Keratinocyte (primary cell): ENCODE data around the gene EP300. TPM values are rescaled to one million over a fixed set of nuclear protein-coding genes. Genes with fewer than 3 reads are reported as not detected.

Source experiments
- DNase-seq: peaks from one replicate; pipeline ENCODE4 v3.0.0-alpha.2; 2011; ENCODE audit warnings: low read depth, missing footprints, low spot score
- FAIRE-seq: peaks from 2 replicates; lab custom pipeline; 2011; peaks lifted over from hg19 to GRCh38; lab: Jason Lieb, UNC
- H2AFZ ChIP-seq: 2 replicates; pipeline ENCODE4 v1.6.0; 2012; ENCODE audit warnings: low read length, control low read depth, inconsistent platforms; ENCODE audit not compliant: control insufficient read depth
- H3K27ac ChIP-seq: 2 replicates; pipeline ENCODE4 v1.5.1; 2011; ENCODE audit warnings: low read length; ENCODE audit not compliant: control insufficient read depth, insufficient read depth
- H3K27me3 ChIP-seq: 3 replicates; pipeline ENCODE4 v1.6.0; 2011; ENCODE audit warnings: low read length; ENCODE audit not compliant: control insufficient read depth, insufficient read depth; ENCODE audit errors: extremely low read depth
- H3K36me3 ChIP-seq, 2 experiments: 2 replicates in 1 of 2; 3 replicates in 1 of 2; pipeline ENCODE4 v1.5.1; 2011; ENCODE audit warnings: low read length in 2 of 2, mild to moderate bottlenecking in 1 of 2; ENCODE audit not compliant: control insufficient read depth in 2 of 2, insufficient read depth in 2 of 2; ENCODE audit errors: extremely low read depth in 1 of 2
- H3K4me1 ChIP-seq: 3 replicates; pipeline ENCODE4 v1.5.1; 2011; ENCODE audit warnings: low read length; ENCODE audit not compliant: control insufficient read depth, insufficient read depth; ENCODE audit errors: extremely low read depth
- H3K4me2 ChIP-seq: 3 replicates; pipeline ENCODE4 v1.6.0; 2011; ENCODE audit warnings: low read depth, low read length; ENCODE audit not compliant: control insufficient read depth, insufficient read depth; ENCODE audit errors: extremely low read depth
- H3K4me3 ChIP-seq, 3 experiments: fragments of 200-600 bp in 1 of 3; sonication (generic) in 1 of 3; 2 replicates in 2 of 3; 3 replicates in 1 of 3; pipeline ENCODE4 v1.5.1; 2011 to 2016; ENCODE audit warnings: low read length in 3 of 3, mild to moderate bottlenecking in 3 of 3, control low read depth in 2 of 3, inconsistent platforms in 1 of 3, low read depth in 1 of 3, mixed read lengths in 1 of 3, mixed run types in 1 of 3, moderate library complexity in 1 of 3; ENCODE audit not compliant: control insufficient read depth in 2 of 3, insufficient read depth in 2 of 3; ENCODE audit errors: extremely low read depth in 1 of 3
- H3K79me2 ChIP-seq: 2 replicates; pipeline ENCODE4 v1.6.0; 2012; ENCODE audit warnings: low read length; ENCODE audit not compliant: control insufficient read depth, insufficient read depth
- H3K9ac ChIP-seq: 3 replicates; pipeline ENCODE4 v1.6.0; 2011; ENCODE audit warnings: low read length; ENCODE audit not compliant: control insufficient read depth, insufficient read depth; ENCODE audit errors: extremely low read depth
- H3K9me1 ChIP-seq: 3 replicates; pipeline ENCODE4 v1.6.0; 2011; ENCODE audit warnings: low read length; ENCODE audit not compliant: control insufficient read depth, insufficient read depth; ENCODE audit errors: extremely low read depth
- H3K9me3 ChIP-seq: 2 replicates; pipeline ENCODE4 v1.5.1; 2012; ENCODE audit warnings: low read depth, low read length; ENCODE audit not compliant: control insufficient read depth
- H4K20me1 ChIP-seq: 3 replicates; pipeline ENCODE4 v1.6.0; 2011; ENCODE audit warnings: low read length; ENCODE audit not compliant: control insufficient read depth, insufficient read depth; ENCODE audit errors: extremely low read depth
- CTCF ChIP-seq, 3 experiments: IDR thresholded peaks in 1 of 3; conservative IDR thresholded peaks in 1 of 3; optimal IDR thresholded peaks in 1 of 3; 2 replicates in 2 of 3; 3 replicates in 1 of 3; pipeline versions ENCODE3 to v1.5.1; 2011; ENCODE audit warnings: low read length in 3 of 3, mild to moderate bottlenecking in 3 of 3, moderate library complexity in 2 of 3, control low read depth in 1 of 3, inconsistent platforms in 1 of 3; ENCODE audit not compliant: insufficient read depth in 2 of 3; ENCODE audit errors: extremely low read depth in 1 of 3
- EZH2 ChIP-seq: IDR thresholded peaks from one replicate; pipeline ENCODE4 v1.6.1; 2012; ENCODE audit warnings: inconsistent platforms, mild to moderate bottlenecking, low read length, moderate library complexity
- dilution Hi-C: fragments of 300-500 bp; cut with MboI; formaldehyde crosslinking; loops from one replicate; pipeline ENCODE4 v1.7.0; 2020; ENCODE audit warnings: low sequenced_read_pairs; ENCODE audit not compliant: extremely low pct_ligation_motif_present
- polyA plus RNA-seq, 5 experiments: library from polyadenylated mRNA; depleted of rRNA in 3 of 5; stranded (reverse) in 3 of 5; stranded (forward) in 1 of 5; unstranded in 1 of 5; fragments of >200 nt; gene quantifications; 1 replicate in 1 of 5; 2 replicates in 3 of 5; 3 replicates in 1 of 5; pipeline versions ENCODE4 v1.2.1 to v1.2.3, GENCODE V29; 2011 to 2012; ENCODE audit warnings: missing spikeins in 2 of 5, low read depth in 1 of 5, low replicate concordance in 1 of 5

EP300 gene
- polyA plus RNA-seq, 1 donor (not counting 4 experiments of a cell fraction or from before 2014, with no cell fraction given) = 10.5 TPM

GRCh38 chr22:41050883-41051282 is 41.5 kb upstream of the EP300 start:
- Histone ChIP-seq H3K79me2 (no peaks in the 10 kb centered on the region), H2AFZ (no peak overlapping the region), H4K20me1 (no peaks in the 10 kb centered on the region), H3K36me3 (no peaks in the 10 kb centered on the region), H3K9ac (no peak overlapping the region), H3K9me1 (no peaks in the 10 kb centered on the region), H3K4me3 (no peak overlapping the region), H3K4me2 (no peak overlapping the region), H3K4me1 (no peaks in the 10 kb centered on the region), H3K9me3 (no peaks in the 10 kb centered on the region), H3K27me3 (no peaks in the 10 kb centered on the region), H3K27ac (no peak overlapping the region)
- FAIRE-seq = peak; percentile 51
- TF ChIP-seq CTCF (optimal IDR thresholded peaks at IDR 0.05 in 1 of 3, IDR thresholded peaks at IDR 0.05 in 1 of 3, conservative IDR thresholded peaks at IDR 0.05 in 1 of 3; ENCODE audit: extremely low read depth in 1 of 3, insufficient read depth in 2 of 3, low read length in 3 of 3) = no peak
- no peak for TF ChIP-seq EZH2
- no peak for DNase-seq
- dilution Hi-C loops = no loop called here

DNA sequence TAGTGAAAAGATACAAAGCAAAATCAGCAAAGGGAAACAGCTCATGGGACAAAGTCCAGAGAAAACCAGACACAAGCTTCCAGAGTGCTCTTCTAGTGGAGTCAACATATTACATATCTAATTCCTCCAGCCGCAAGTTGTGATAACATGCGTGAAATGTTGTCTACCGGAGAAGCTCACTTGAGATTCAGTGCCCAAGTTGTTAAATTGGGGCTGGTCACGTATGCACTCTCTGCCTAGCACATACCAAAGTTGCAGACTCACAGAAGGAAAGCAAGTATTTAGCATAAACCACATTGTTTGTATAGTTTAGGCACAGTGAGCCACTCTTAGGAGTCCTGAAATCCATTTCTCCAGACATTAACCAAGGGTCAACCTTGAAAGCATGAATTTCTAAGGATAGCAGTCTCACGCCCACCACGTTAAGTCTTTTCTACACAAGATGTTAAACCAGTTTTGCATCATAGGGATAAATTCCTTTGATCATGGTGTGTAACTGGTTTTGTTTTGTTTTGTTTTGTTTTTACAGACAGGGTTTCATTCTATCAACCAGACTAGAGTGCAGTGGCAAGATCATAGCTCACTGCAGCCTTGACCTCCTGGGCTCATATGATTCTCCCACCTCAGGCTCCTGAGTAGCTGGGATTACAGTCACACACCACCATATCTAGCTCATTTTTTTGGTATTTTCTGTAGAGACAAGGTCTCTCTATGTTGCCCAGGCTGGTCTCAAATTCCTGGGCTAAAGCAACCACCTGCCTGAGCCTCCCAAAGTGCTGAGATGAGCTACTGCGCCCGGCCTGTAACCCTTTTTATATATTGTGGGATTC is 39.5 kb upstream of the EP300 start:
- Histone ChIP-seq H3K36me3 (no peaks in the 10 kb centered on the region), H3K4me3 (no peak overlapping the region), H4K20me1 (no peaks in the 10 kb centered on the region), H3K79me2 (no peaks in the 10 kb centered on the region), H3K4me1 (no peaks in the 10 kb centered on the region), H3K4me2 (no peak overlapping the region), H3K9ac (no peak overlapping the region), H3K9me3 (no peaks in the 10 kb centered on the region), H2AFZ (no peak overlapping the region), H3K9me1 (no peaks in the 10 kb centered on the region), H3K27ac (no peak overlapping the region), H3K27me3 (no peaks in the 10 kb centered on the region)
- TF ChIP-seq EZH2 = no peak
- no peak for TF ChIP-seq CTCF (optimal IDR thresholded peaks at IDR 0.05 in 1 of 3, IDR thresholded peaks at IDR 0.05 in 1 of 3, conservative IDR thresholded peaks at IDR 0.05 in 1 of 3; ENCODE audit: extremely low read depth in 1 of 3, insufficient read depth in 2 of 3, low read length in 3 of 3)
- dilution Hi-C loops = no loop called here
- FAIRE-seq = peak; percentile 52
- no peak for DNase-seq
